CD14-positive monocyte (primary cell): ENCODE data around the gene PRXL2B. TPM values are rescaled to one million over a fixed set of nuclear protein-coding genes. Genes with fewer than 3 reads are reported as not detected.

Experiments used
- DNase-seq, 3 donors: peaks; one replicate each; pipeline ENCODE4 v3.0.0-alpha.2; 2011 to 2022
- H2AFZ ChIP-seq: 2 replicates; pipeline ENCODE4 v1.6.0; 2012; ENCODE audit warnings: mild to moderate bottlenecking, low read depth, low read length, inconsistent platforms; ENCODE audit not compliant: insufficient read depth, poor library complexity, severe bottlenecking
- H3K27ac ChIP-seq, 2 donors: 1 replicate in 1 of 2; 2 replicates in 1 of 2; pipeline ENCODE4 v1.5.1; 2012 to 2013; ENCODE audit warnings: low read length in 2 of 2, control low read depth in 1 of 2, inconsistent platforms in 1 of 2, low read depth in 1 of 2, mild to moderate bottlenecking in 1 of 2
- H3K27me3 ChIP-seq, 2 donors: one replicate each; pipeline versions ENCODE4 v1.6.0 to v1.6.1; 2011 to 2013; ENCODE audit warnings: low read length in 2 of 2; ENCODE audit not compliant: control insufficient read depth in 2 of 2, insufficient read depth in 2 of 2
- H3K36me3 ChIP-seq, 2 donors: replicated peaks in 1 of 2; 1 replicate in 1 of 2; 2 replicates in 1 of 2; pipeline versions ENCODE4 v1.5.1 to v1.6.1; 2012 to 2013; ENCODE audit warnings: low read length in 2 of 2, control low read depth in 1 of 2, inconsistent platforms in 1 of 2, mild to moderate bottlenecking in 1 of 2; ENCODE audit not compliant: insufficient read depth in 2 of 2, control insufficient read depth in 1 of 2
- H3K4me1 ChIP-seq, 2 donors: 1 replicate in 1 of 2; 2 replicates in 1 of 2; pipeline versions ENCODE4 v1.5.1 to v1.6.1; 2012 to 2013; ENCODE audit warnings: low read length in 2 of 2, control low read depth in 1 of 2, inconsistent platforms in 1 of 2, mild to moderate bottlenecking in 1 of 2, moderate library complexity in 1 of 2; ENCODE audit not compliant: insufficient read depth in 2 of 2, control insufficient read depth in 1 of 2
- H3K4me2 ChIP-seq: replicated peaks from 2 replicates; pipeline ENCODE3; 2012; ENCODE audit warnings: low read length, moderate library complexity, mild to moderate bottlenecking; ENCODE audit not compliant: poor library complexity, severe bottlenecking; ENCODE audit errors: extremely low read depth
- H3K4me3 ChIP-seq, 3 experiments: fragments of 200-600 bp in 1 of 3; sonication (generic) in 1 of 3; replicated peaks in 1 of 3; 1 replicate in 2 of 3; 2 replicates in 1 of 3; pipeline ENCODE4 v1.5.1; 2011 to 2013; ENCODE audit warnings: low read length in 3 of 3, mild to moderate bottlenecking in 3 of 3, control low read depth in 2 of 3, low read depth in 2 of 3, inconsistent platforms in 1 of 3, moderate library complexity in 1 of 3
- H3K79me2 ChIP-seq: 2 replicates; pipeline ENCODE4 v1.6.0; 2012; ENCODE audit warnings: mild to moderate bottlenecking, control low read depth, inconsistent platforms, low read length, moderate library complexity; ENCODE audit not compliant: insufficient read depth
- H3K9ac ChIP-seq: 2 replicates; pipeline ENCODE4 v1.6.0; 2017; ENCODE audit warnings: low read length, mild to moderate bottlenecking; ENCODE audit not compliant: insufficient read depth, poor library complexity, severe bottlenecking
- H3K9me3 ChIP-seq, 2 donors: replicated peaks in 1 of 2; 1 replicate in 1 of 2; 2 replicates in 1 of 2; pipeline versions ENCODE4 v1.5.1 to v1.6.1; 2012 to 2013; ENCODE audit warnings: low read length in 2 of 2, control low read depth in 1 of 2; ENCODE audit not compliant: control insufficient read depth in 1 of 2, insufficient read depth in 1 of 2
- H4K20me1 ChIP-seq: 2 replicates; pipeline ENCODE4 v1.6.0; 2012; ENCODE audit warnings: mild to moderate bottlenecking, low read length, control low read depth, moderate library complexity; ENCODE audit not compliant: insufficient read depth
- H3K27ac Mint-ChIP-seq, 7 donors: one replicate each; pipeline ENCODE4 v1.8.0; 2020; ENCODE audit warnings: mild to moderate bottlenecking in 7 of 7, mixed read lengths in 7 of 7, moderate library complexity in 6 of 7, inconsistent platforms in 2 of 7
- H3K27me3 Mint-ChIP-seq, 3 donors: one replicate each; pipeline ENCODE4 v1.8.0; 2021 to 2022; ENCODE audit warnings: low read depth in 3 of 3, mild to moderate bottlenecking in 3 of 3, mixed read lengths in 3 of 3, moderate library complexity in 3 of 3, inconsistent platforms in 1 of 3
- H3K36me3 Mint-ChIP-seq, 2 donors: one replicate each; pipeline ENCODE4 v1.8.0; 2020; ENCODE audit warnings: mixed read lengths in 2 of 2, inconsistent platforms in 1 of 2, mild to moderate bottlenecking in 1 of 2
- H3K4me1 Mint-ChIP-seq: one replicate; pipeline ENCODE4 v1.8.0; 2020; ENCODE audit warnings: mild to moderate bottlenecking, mixed read lengths
- H3K4me3 Mint-ChIP-seq, 2 donors: one replicate each; pipeline ENCODE4 v1.8.0; 2020; ENCODE audit warnings: mild to moderate bottlenecking in 2 of 2, mixed read lengths in 2 of 2, moderate library complexity in 1 of 2
- H3K9me3 Mint-ChIP-seq, 7 donors: one replicate each; pipeline ENCODE4 v1.8.0; 2020 to 2022; ENCODE audit warnings: mixed read lengths in 7 of 7, mild to moderate bottlenecking in 6 of 7, moderate library complexity in 6 of 7, inconsistent platforms in 2 of 7
- WGBS: methylation state at CpG from one replicate; pipeline ENCODE4 v1.1.5; 2013; ENCODE audit warnings: missing lambda C conversion rate; ENCODE audit not compliant: insufficient coverage; 5-methylcytosine and 5-hydroxymethylcytosine counted together
- intact Hi-C, 2 donors: fragments of 100-400 bp; cut with micrococcal nuclease; formaldehyde crosslinking; loops; one replicate each; pipeline versions ENCODE4 v1.15.0 to v1.15.1; 2023
- polyA plus RNA-seq, 3 donors: library from polyadenylated mRNA; depleted of rRNA in 1 of 3; unstranded in 2 of 3; stranded (reverse) in 1 of 3; fragments of 300-500 nt in 2 of 3; fragments of >200 nt in 1 of 3; fragmentation: Illumina TruSeq in 2 of 3; gene quantifications; 1 replicate in 2 of 3; 2 replicates in 1 of 3; pipeline ENCODE4 v1.2.3, GENCODE V29; 2012 to 2021
- TF ChIP-seq, protein P1 (sequence below): fragments of 200-600 bp; IDR thresholded peaks from one replicate; pipeline ENCODE4 v1.8.0; 2022; ENCODE audit warnings: antibody characterized with exemption, mild to moderate bottlenecking

Gene PRXL2B
- polyA plus RNA-seq, 3 donors, result 3.6 to 8.8 (median 6.0) TPM

- H3K36me3 ChIP-seq, result no peaks in the 10 kb centered on the region
- peak overlapping the region; percentile 73 for H3K9ac ChIP-seq
- H3K79me2 ChIP-seq, result no peaks in the 10 kb centered on the region
- H3K27me3 Mint-ChIP-seq, result peaks cover 5 to 16% (median 15%) of the 10 kb centered on the region in 3 donors
- H3K4me2 ChIP-seq, result peak overlapping the region; percentile 56
- peak overlapping the region; percentile 24 for H2AFZ ChIP-seq
- H3K4me1 Mint-ChIP-seq, result peaks cover 59% of the 10 kb centered on the region
- H3K27ac Mint-ChIP-seq, result peak overlapping the region; percentile 93 to 98 (median 97)
- peaks cover 2 to 6% of the 10 kb centered on the region in 2 donors for H3K9me3 ChIP-seq
- DNase-seq, result no peak
- H4K20me1 ChIP-seq, result no peaks in the 10 kb centered on the region
- peaks cover 0 to 9% (median 5%) of the 10 kb centered on the region in 7 donors for H3K9me3 Mint-ChIP-seq
- peak overlapping the region in 1 of 2 donors; percentile 28 for H3K4me3 Mint-ChIP-seq
- peaks cover 60 to 61% of the 10 kb centered on the region in 2 donors for H3K4me1 ChIP-seq
- TF ChIP-seq, protein P1, sequence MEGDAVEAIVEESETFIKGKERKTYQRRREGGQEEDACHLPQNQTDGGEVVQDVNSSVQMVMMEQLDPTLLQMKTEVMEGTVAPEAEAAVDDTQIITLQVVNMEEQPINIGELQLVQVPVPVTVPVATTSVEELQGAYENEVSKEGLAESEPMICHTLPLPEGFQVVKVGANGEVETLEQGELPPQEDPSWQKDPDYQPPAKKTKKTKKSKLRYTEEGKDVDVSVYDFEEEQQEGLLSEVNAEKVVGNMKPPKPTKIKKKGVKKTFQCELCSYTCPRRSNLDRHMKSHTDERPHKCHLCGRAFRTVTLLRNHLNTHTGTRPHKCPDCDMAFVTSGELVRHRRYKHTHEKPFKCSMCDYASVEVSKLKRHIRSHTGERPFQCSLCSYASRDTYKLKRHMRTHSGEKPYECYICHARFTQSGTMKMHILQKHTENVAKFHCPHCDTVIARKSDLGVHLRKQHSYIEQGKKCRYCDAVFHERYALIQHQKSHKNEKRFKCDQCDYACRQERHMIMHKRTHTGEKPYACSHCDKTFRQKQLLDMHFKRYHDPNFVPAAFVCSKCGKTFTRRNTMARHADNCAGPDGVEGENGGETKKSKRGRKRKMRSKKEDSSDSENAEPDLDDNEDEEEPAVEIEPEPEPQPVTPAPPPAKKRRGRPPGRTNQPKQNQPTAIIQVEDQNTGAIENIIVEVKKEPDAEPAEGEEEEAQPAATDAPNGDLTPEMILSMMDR, result no peak
- peaks cover 2% of the 10 kb centered on the region in 2 donors for H3K36me3 Mint-ChIP-seq
- intact Hi-C loops, result no loop called here
- H3K27me3 ChIP-seq, result no peaks in the 10 kb centered on the region
- H3K27ac ChIP-seq, result peak overlapping the region; percentile 96 to 97
- H3K4me3 ChIP-seq, result peak overlapping the region in 1 of 3 experiments; percentile 47
- no CpG with 5 or more reads among the region's 4 CpGs for WGBS
Measured at GRCh38 chr1:2578758-2579118, 7.8 kb upstream of the PRXL2B start.

DNA sequence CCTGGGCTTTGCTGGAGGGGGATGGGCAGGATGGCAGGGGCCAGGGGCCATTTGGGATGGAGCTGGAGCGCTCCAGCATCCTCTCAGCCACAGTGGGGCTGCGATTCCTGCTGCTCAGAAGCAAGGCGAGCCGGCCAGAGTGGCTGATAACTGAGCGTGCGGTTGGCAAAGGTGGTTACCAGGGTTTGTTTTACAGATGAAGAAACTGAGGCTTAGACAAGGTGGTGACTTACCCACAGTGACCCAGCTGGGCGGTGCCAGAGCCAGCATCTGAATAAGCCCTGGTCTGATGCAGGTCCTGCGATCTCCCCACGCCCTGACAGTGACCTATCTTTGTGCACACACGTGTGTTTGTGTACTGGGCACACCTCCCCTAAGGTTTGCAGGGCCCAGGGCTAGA lies 5.9 kb upstream of the PRXL2B start:
- WGBS, result 98% methylated on average over 9 of the region's 10 CpGs
- H3K27ac Mint-ChIP-seq, result peak overlapping the region in 5 of 7 donors; percentile 42 to 94 (median 73)
- intact Hi-C loops, result no loop called here
- H3K79me2 ChIP-seq, result peaks cover 6% of the 10 kb centered on the region
- H3K9me3 ChIP-seq, result no peaks in the 10 kb centered on the region
- H2AFZ ChIP-seq, result no peak overlapping the region
- no peak overlapping the region for H3K4me2 ChIP-seq
- H3K4me3 ChIP-seq, result no peak overlapping the region
- no peaks in the 10 kb centered on the region for H4K20me1 ChIP-seq
- H3K4me3 Mint-ChIP-seq, result peak overlapping the region in 1 of 2 donors; percentile 62
- peaks cover 5 to 16% (median 13%) of the 10 kb centered on the region in 3 donors for H3K27me3 Mint-ChIP-seq
- H3K4me1 Mint-ChIP-seq, result peaks cover 66% of the 10 kb centered on the region
- H3K9ac ChIP-seq, result no peak overlapping the region
- no peak for DNase-seq
- peaks cover 0 to 4% (median 0%) of the 10 kb centered on the region in 7 donors for H3K9me3 Mint-ChIP-seq
- H3K4me1 ChIP-seq, result peaks cover 73 to 74% of the 10 kb centered on the region in 2 donors
- TF ChIP-seq, protein P1, result no peak
- no peaks in the 10 kb centered on the region for H3K27me3 ChIP-seq
- no peak overlapping the region for H3K27ac ChIP-seq
- peaks cover 2 to 6% of the 10 kb centered on the region in 2 donors for H3K36me3 Mint-ChIP-seq
- no peaks in the 10 kb centered on the region for H3K36me3 ChIP-seq
